HFFc6 (cell line): ENCODE data around the gene PRKACB. TPM values are rescaled to one million over a fixed set of nuclear protein-coding genes. Genes with fewer than 3 reads are reported as not detected.

ENCODE experiments used
- DNase-seq: peaks from one replicate; pipeline ENCODE4 v3.0.0-alpha.2; 2018
- H3K27ac Mint-ChIP-seq: 2 replicates; pipeline ENCODE4 v1.8.0; 2020; ENCODE audit warnings: mild to moderate bottlenecking, mixed read lengths
- H3K27me3 Mint-ChIP-seq: 2 replicates; pipeline ENCODE4 v1.8.0; 2021; ENCODE audit warnings: mild to moderate bottlenecking, moderate library complexity, mixed read lengths; ENCODE audit not compliant: insufficient read depth
- H3K36me3 Mint-ChIP-seq: 2 replicates; pipeline ENCODE4 v1.8.0; 2021; ENCODE audit warnings: low read depth, mixed read lengths
- H3K4me1 Mint-ChIP-seq: 2 replicates; pipeline ENCODE4 v1.8.0; 2020; ENCODE audit warnings: low read depth, mixed read lengths
- H3K4me3 Mint-ChIP-seq: 2 replicates; pipeline ENCODE4 v1.8.0; 2020; ENCODE audit warnings: mild to moderate bottlenecking, moderate library complexity, mixed read lengths
- H3K9me3 Mint-ChIP-seq: 2 replicates; pipeline ENCODE4 v1.8.0; 2020; ENCODE audit warnings: mild to moderate bottlenecking, mixed read lengths
- CTCF ChIP-seq: fragments of 200-600 bp; sonication (generic); IDR thresholded peaks from 2 replicates; pipeline ENCODE4 v1.5.0; 2021; ENCODE audit warnings: antibody characterized with exemption, mild to moderate bottlenecking
- total RNA-seq, 6 experiments: library from RNA; stranded (reverse); fragmentation: NEBNext Ultra II Directional; extraction: Animal tissue kit (Norgen Biotek cat#: 25700); gene quantifications; 2 replicates in 1 of 6; 3 replicates in 5 of 6; pipeline ENCODE4 v1.2.3, GENCODE V29; 2021

Gene PRKACB
- total RNA-seq, 6 experiments from 2014 or later, result 29.8 to 41.0 (median 36.7) TPM

DNA sequence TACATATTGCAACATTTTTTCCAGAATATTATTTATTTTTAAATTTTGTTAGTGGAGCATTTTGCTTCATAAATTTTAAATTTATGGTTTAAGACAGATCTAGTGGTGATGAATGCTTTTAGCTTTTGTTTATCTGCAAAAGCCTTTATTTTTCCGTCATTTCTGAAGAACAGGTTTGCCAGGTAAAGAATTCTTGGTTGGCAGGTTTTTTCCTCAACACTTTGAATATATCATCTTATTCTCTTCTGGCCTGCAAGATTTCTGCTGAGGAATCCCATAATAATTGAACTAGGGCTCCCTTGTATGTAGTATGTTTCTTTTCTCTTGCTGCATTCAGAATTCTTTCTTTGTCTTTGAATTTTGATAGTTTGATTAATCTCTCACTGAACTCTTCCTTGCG is 106.6 kb downstream of the PRKACB start:
- no peak overlapping the region for H3K27ac Mint-ChIP-seq
- peaks cover 67% of the 10 kb centered on the region for H3K4me1 Mint-ChIP-seq
- DNase-seq, result no peak
- no peaks in the 10 kb centered on the region for H3K27me3 Mint-ChIP-seq
- no peak for TF ChIP-seq CTCF
- H3K4me3 Mint-ChIP-seq, result no peak overlapping the region
- no peaks in the 10 kb centered on the region for H3K36me3 Mint-ChIP-seq
- no peaks in the 10 kb centered on the region for H3K9me3 Mint-ChIP-seq

GRCh38 chr1:84253036-84253435 is 109.0 kb downstream of the PRKACB start:
- Mint-ChIP-seq H3K27me3 (peaks cover 2% of the 10 kb centered on the region; the same call in 1 of the 2 replicates), H3K4me3 (0 out of 2 replicates have a peak overlapping the region, but pooled peaks have one; percentile 17), H3K4me1 (peaks cover 45% of the 10 kb centered on the region), H3K27ac (peak overlapping the region; percentile 89), H3K9me3 (no peaks in the 10 kb centered on the region), H3K36me3 (no peaks in the 10 kb centered on the region)
- TF ChIP-seq CTCF, result no peak
- peak; percentile 58 for DNase-seq

DNA sequence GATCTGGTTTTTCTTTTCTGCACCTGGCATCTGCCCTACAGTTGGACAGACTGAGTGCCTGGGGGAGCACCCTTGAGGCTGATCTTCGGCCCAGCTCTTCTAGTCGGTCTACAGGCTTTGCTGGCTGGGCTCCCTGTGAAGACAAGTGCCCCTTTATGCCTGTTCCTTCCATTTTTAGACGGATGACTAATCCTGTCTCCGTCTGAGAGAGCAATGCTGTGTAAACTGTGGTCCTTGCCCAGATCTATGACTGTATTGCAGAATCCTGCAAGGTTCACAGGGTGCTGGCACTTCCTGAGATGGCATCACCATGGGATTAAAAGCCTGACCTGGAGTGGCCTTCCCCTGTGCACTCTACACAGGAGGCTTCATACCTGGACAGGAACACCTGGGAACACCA is 109.8 kb downstream of the PRKACB start:
- Mint-ChIP-seq H3K4me3 (peak overlapping the region; percentile 57; the same call in 1 of the 2 replicates), H3K36me3 (no peaks in the 10 kb centered on the region), H3K9me3 (no peaks in the 10 kb centered on the region), H3K4me1 (peaks cover 44% of the 10 kb centered on the region), H3K27me3 (peaks cover 6% of the 10 kb centered on the region; the same call in 1 of the 2 replicates), H3K27ac (peak overlapping the region; percentile 89)
- TF ChIP-seq CTCF, result no peak
- DNase-seq, result peak; percentile 89

DNA sequence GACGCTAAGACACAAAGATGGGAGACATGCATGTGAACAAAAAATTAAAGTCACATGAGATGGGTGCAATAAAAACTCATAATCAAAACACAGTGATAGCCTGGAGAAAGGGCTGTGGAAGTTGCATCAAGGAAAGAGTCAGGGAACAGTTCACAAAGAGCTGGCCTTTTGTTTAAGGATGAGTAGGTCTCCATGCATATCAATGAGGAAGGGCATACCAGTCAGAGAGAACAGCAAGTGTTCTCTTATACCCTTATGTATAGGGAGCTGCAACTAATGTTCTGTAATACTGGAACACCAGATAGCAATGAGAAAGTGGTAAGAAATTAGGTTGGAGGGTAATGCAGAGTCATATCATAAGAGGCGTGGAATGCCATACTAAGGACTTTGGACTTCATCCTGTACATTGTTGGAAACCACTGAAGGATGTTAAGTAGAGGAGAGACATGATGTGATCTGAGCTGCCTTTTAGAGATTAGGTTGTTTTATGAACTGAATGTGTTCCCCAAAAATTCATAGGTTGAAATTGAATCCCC is 110.7 kb downstream of the PRKACB start:
- Mint-ChIP-seq H3K27ac (no peak overlapping the region), H3K27me3 (peaks cover 8% of the 10 kb centered on the region), H3K36me3 (no peaks in the 10 kb centered on the region), H3K9me3 (no peaks in the 10 kb centered on the region), H3K4me3 (no peak overlapping the region), H3K4me1 (peaks cover 44% of the 10 kb centered on the region)
- DNase-seq, result no peak
- TF ChIP-seq CTCF, result no peak

GRCh38 chr1:84255582-84255981 is 111.5 kb downstream of the PRKACB start:
- peaks cover 10% of the 10 kb centered on the region for H3K27me3 Mint-ChIP-seq
- H3K4me1 Mint-ChIP-seq, result peaks cover 44% of the 10 kb centered on the region
- TF ChIP-seq CTCF, result no peak
- no peaks in the 10 kb centered on the region for H3K9me3 Mint-ChIP-seq
- no peaks in the 10 kb centered on the region for H3K36me3 Mint-ChIP-seq
- H3K27ac Mint-ChIP-seq, result no peak overlapping the region
- DNase-seq, result no peak
- no peak overlapping the region for H3K4me3 Mint-ChIP-seq
